ENCODE data around the gene TCF15.

GRCh38 chr20:650281-650680, 40.2 kb upstream of the TCF15 start:
- TF ChIP-seq CTCF (IDR thresholded peaks at IDR 0.05) (no peak), POLR2A (IDR thresholded peaks at IDR 0.05) (no peak), POLR2AphosphoS5 (IDR thresholded peaks at IDR 0.05) (no peak)
